GM12892 (cell line): ENCODE results near the gene FPR2.

Source experiments
- POLR2A ChIP-seq: IDR thresholded peaks from 2 replicates; pipeline ENCODE4 v1.6.1; 2011; ENCODE audit warnings: low read depth, low read length, control low read depth
- POLR2AphosphoS5 ChIP-seq: IDR thresholded peaks from 2 replicates; pipeline ENCODE4 v1.6.1; 2011; ENCODE audit warnings: low read depth, low read length, control low read depth
- TAF1 ChIP-seq: IDR thresholded peaks from 2 replicates; pipeline ENCODE4 v1.6.1; 2011; ENCODE audit warnings: low read depth, mild to moderate bottlenecking, control low read depth, low read length, borderline replicate concordance

DNA sequence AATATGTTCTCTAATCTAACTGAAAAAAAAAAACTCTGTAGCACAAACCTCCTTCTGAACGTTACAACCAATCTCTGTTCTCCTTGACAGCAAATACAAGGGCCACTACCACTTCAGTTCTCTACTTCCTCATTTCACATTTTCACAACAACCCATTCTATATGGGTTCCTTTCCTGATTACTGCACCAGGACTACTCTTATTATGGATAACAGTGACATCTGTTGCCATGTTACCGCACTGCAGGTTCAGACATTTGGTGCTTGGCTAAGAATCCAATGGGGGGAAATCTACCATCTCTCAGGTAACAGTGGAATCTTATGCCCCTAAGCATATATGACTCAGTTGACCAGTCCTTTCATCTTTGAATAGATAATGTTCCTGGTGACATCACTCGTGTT is 22.4 kb downstream of the FPR2 start:
- TF ChIP-seq POLR2AphosphoS5 (no peak), POLR2A (no peak), TAF1 (no peak)
